Measurements from ENCODE around the gene HOXB13. TPM values are rescaled to one million over a fixed set of nuclear protein-coding genes. Genes with fewer than 3 reads are reported as not detected.

HOXB13 gene
- total RNA-seq, 4 donors from 2014 or later, result 0.27 TPM; not detected in 3

GRCh38 chr17:48748718-48749566, 20.4 kb upstream of the HOXB13 start:
- no peak overlapping the region for H3K27ac ChIP-seq
- peaks cover 82% of the 10 kb centered on the region for H3K27me3 ChIP-seq
- 22 to 26% methylated on average over 16 of the region's 16 CpGs for WGBS, 2 donors
- H3K9me3 ChIP-seq, result no peaks in the 10 kb centered on the region
- peaks cover 0 to 2% of the 10 kb centered on the region in 2 donors for H3K4me1 ChIP-seq
- intact Hi-C loops (cut with DNase I), result no loop called here
- DNase-seq, result no peak
- H3K36me3 ChIP-seq, result no peaks in the 10 kb centered on the region
- no peak overlapping the region for H3K4me3 ChIP-seq (replicated peaks in 1 of 3)
- TF ChIP-seq, protein P1, sequence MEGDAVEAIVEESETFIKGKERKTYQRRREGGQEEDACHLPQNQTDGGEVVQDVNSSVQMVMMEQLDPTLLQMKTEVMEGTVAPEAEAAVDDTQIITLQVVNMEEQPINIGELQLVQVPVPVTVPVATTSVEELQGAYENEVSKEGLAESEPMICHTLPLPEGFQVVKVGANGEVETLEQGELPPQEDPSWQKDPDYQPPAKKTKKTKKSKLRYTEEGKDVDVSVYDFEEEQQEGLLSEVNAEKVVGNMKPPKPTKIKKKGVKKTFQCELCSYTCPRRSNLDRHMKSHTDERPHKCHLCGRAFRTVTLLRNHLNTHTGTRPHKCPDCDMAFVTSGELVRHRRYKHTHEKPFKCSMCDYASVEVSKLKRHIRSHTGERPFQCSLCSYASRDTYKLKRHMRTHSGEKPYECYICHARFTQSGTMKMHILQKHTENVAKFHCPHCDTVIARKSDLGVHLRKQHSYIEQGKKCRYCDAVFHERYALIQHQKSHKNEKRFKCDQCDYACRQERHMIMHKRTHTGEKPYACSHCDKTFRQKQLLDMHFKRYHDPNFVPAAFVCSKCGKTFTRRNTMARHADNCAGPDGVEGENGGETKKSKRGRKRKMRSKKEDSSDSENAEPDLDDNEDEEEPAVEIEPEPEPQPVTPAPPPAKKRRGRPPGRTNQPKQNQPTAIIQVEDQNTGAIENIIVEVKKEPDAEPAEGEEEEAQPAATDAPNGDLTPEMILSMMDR (IDR thresholded peaks at IDR 0.05), result no peak
- TF ChIP-seq POLR2A (IDR thresholded peaks at IDR 0.05), result no peak

- H3K27ac ChIP-seq, result no peak overlapping the region
- H3K36me3 ChIP-seq, result no peaks in the 10 kb centered on the region
- peaks cover 84% of the 10 kb centered on the region for H3K27me3 ChIP-seq
- intact Hi-C loops (cut with DNase I), result no loop called here
- TF ChIP-seq, protein P1 (IDR thresholded peaks at IDR 0.05), result no peak
- no peak for TF ChIP-seq POLR2A (IDR thresholded peaks at IDR 0.05)
- H3K4me1 ChIP-seq, result peaks cover 0 to 2% of the 10 kb centered on the region in 2 donors
- DNase-seq, result no peak
- 8 to 11% methylated on average over 21 to 39 of the region's 53 CpGs for WGBS, 2 donors
- no peaks in the 10 kb centered on the region for H3K9me3 ChIP-seq
- H3K4me3 ChIP-seq (replicated peaks in 1 of 3), result no peak overlapping the region
Observed at GRCh38 chr17:48747445-48748363, 19.2 kb upstream of the HOXB13 start.

GRCh38 chr17:48746916-48747444, 18.4 kb upstream of the HOXB13 start:
- Histone ChIP-seq H3K9me3 (no peaks in the 10 kb centered on the region), H3K4me3 (replicated peaks in 1 of 3) (no peak overlapping the region), H3K4me1 (peaks cover 0 to 2% of the 10 kb centered on the region in 2 donors), H3K27ac (no peak overlapping the region), H3K27me3 (peaks cover 81% of the 10 kb centered on the region), H3K36me3 (no peaks in the 10 kb centered on the region)
- TF ChIP-seq, protein P1 (IDR thresholded peaks at IDR 0.05), result no peak
- no peak for TF ChIP-seq POLR2A (IDR thresholded peaks at IDR 0.05)
- intact Hi-C loops (cut with DNase I), result no loop called here
- 2 to 6% methylated on average over 16 to 17 of the region's 21 CpGs for WGBS, 2 donors
- DNase-seq, result no peak

- no peaks in the 10 kb centered on the region for H3K9me3 ChIP-seq
- H3K36me3 ChIP-seq, result no peaks in the 10 kb centered on the region
- H3K4me3 ChIP-seq (replicated peaks in 1 of 3), result no peak overlapping the region
- intact Hi-C loops (cut with DNase I), result no loop called here
- no peak for DNase-seq
- TF ChIP-seq POLR2A (IDR thresholded peaks at IDR 0.05), result no peak
- TF ChIP-seq, protein P1 (IDR thresholded peaks at IDR 0.05), result no peak
- 18 to 22% methylated on average over 12 of the region's 12 CpGs for WGBS, 2 donors
- peaks cover 0 to 2% of the 10 kb centered on the region in 2 donors for H3K4me1 ChIP-seq
- peaks cover 77% of the 10 kb centered on the region for H3K27me3 ChIP-seq
- no peak overlapping the region for H3K27ac ChIP-seq
Observed at GRCh38 chr17:48745381-48746275, 17.1 kb upstream of the HOXB13 start.

Data from thyroid gland (tissue), 4 donors.